Colonic mucosa (tissue), 4 donors: ENCODE measurements around the gene RHBDD1. TPM values are rescaled to one million over a fixed set of nuclear protein-coding genes. Genes with fewer than 3 reads are reported as not detected.

ENCODE experiments used
- DNase-seq: peaks from one replicate; pipeline ENCODE4 v3.0.0-alpha.2; 2020
- H3K27ac ChIP-seq: fragments of 200-600 bp; one replicate; pipeline ENCODE4 v1.8.0; 2021
- H3K27me3 ChIP-seq: fragments of 200-600 bp; one replicate; pipeline ENCODE4 v1.8.0; 2021
- H3K36me3 ChIP-seq: fragments of 200-600 bp; one replicate; pipeline ENCODE4 v1.8.0; 2021
- H3K4me1 ChIP-seq: fragments of 200-600 bp; one replicate; pipeline ENCODE4 v1.8.0; 2021; ENCODE audit warnings: mild to moderate bottlenecking
- H3K4me3 ChIP-seq: fragments of 200-600 bp; one replicate; pipeline ENCODE4 v1.8.0; 2021
- H3K9ac ChIP-seq, 2 donors: one replicate each; pipeline ENCODE4 v1.7.0; 2013; ENCODE audit warnings: control low read depth in 2 of 2, low read depth in 2 of 2, low read length in 2 of 2
- H3K9me3 ChIP-seq: fragments of 200-600 bp; one replicate; pipeline ENCODE4 v1.8.0; 2021
- intact Hi-C: fragments of 100-400 bp; cut with DNase I; formaldehyde crosslinking; loops from one replicate; pipeline ENCODE4 v1.14.1; 2022
- total RNA-seq, 2 donors: library from RNA; stranded (reverse); fragmentation: NEBNext Ultra II Directional in 1 of 2; extraction: Animal tissue kit (Norgen Biotek cat#: 25700) in 1 of 2; gene quantifications; one replicate each; pipeline ENCODE4 v1.2.1, GENCODE V29; 2021
- TF ChIP-seq, protein P1 (sequence below): fragments of 200-600 bp; IDR thresholded peaks from one replicate; pipeline ENCODE4 v1.8.0; 2022; ENCODE audit warnings: antibody characterized with exemption, mild to moderate bottlenecking
- donor health status: healthy.
- donor health status: DM: no; HTN: no; CAD: no.
- donor health status: DM: no; HTN: no; CAD: no.

Gene RHBDD1
- total RNA-seq, 2 donors from 2014 or later, result 29.9 to 31.7 TPM

DNA sequence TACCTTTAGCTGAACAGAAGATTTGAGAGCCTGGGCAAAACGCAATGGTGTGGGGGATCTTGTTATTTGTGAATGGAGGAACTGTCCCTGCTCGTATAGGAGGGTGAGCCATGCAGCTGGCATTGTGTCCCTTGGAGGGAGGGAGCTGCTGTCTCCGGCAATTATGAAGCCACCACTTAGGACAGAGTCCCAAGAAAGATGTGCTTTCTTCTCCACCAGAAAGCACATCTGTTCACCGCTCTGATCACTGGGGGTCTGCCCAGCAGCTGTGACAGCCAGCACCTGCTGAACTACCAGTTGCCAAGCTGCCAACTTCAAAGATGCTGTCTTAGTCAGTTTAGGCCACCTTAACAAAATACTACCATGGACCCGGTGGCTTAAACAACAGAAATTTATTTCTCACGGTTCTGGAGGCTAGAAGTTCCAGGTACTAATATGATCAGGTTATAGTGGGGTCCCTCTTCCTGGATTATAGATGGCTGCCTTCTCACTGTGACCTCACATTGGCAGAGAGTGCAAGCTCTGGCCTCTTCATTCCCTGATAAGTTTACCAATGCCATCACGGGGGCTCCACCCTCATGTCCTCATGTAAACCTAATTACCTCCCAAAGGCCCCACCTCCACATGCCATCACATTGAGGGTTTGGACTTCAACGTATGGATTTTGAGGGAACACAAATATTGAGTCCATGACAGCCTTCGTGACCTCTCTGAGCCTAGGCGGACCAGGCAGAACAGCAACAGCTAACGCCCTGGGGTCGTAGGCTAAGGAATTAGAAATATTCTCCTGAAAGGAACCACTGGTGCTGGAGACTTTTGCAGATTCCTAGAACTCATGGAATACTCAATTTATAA lies 148.3 kb downstream of the RHBDD1 start:
- TF ChIP-seq, protein P1, sequence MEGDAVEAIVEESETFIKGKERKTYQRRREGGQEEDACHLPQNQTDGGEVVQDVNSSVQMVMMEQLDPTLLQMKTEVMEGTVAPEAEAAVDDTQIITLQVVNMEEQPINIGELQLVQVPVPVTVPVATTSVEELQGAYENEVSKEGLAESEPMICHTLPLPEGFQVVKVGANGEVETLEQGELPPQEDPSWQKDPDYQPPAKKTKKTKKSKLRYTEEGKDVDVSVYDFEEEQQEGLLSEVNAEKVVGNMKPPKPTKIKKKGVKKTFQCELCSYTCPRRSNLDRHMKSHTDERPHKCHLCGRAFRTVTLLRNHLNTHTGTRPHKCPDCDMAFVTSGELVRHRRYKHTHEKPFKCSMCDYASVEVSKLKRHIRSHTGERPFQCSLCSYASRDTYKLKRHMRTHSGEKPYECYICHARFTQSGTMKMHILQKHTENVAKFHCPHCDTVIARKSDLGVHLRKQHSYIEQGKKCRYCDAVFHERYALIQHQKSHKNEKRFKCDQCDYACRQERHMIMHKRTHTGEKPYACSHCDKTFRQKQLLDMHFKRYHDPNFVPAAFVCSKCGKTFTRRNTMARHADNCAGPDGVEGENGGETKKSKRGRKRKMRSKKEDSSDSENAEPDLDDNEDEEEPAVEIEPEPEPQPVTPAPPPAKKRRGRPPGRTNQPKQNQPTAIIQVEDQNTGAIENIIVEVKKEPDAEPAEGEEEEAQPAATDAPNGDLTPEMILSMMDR, result no peak
- no peaks in the 10 kb centered on the region for H3K4me1 ChIP-seq
- no peaks in the 10 kb centered on the region for H3K27me3 ChIP-seq
- no peak overlapping the region for H3K27ac ChIP-seq
- H3K4me3 ChIP-seq, result no peak overlapping the region
- no peaks in the 10 kb centered on the region for H3K9me3 ChIP-seq
- H3K36me3 ChIP-seq, result no peaks in the 10 kb centered on the region
- DNase-seq, result no peak
- intact Hi-C loops, result loop anchor here (5.0 kb wide), 2 partner anchors 157 to 177 kb away; no protein-coding TSS in a partner anchor
- no peak overlapping the region for H3K9ac ChIP-seq

GRCh38 chr2:226984750-226985582 lies 149.1 kb downstream of the RHBDD1 start:
- Histone ChIP-seq H3K27me3 (no peaks in the 10 kb centered on the region), H3K36me3 (no peaks in the 10 kb centered on the region), H3K9me3 (no peaks in the 10 kb centered on the region), H3K9ac (no peak overlapping the region), H3K4me1 (no peaks in the 10 kb centered on the region), H3K4me3 (no peak overlapping the region), H3K27ac (no peak overlapping the region)
- intact Hi-C loops, result loop anchor here (5.0 kb wide), 4 partner anchors 158 to 1318 kb away; no protein-coding TSS in a partner anchor
- DNase-seq, result peak; percentile 41
- TF ChIP-seq, protein P1, result peak; percentile 42

GRCh38 chr2:226985583-226985946 lies 149.7 kb downstream of the RHBDD1 start:
- Histone ChIP-seq H3K27me3 (no peaks in the 10 kb centered on the region), H3K36me3 (no peaks in the 10 kb centered on the region), H3K4me1 (no peaks in the 10 kb centered on the region), H3K4me3 (no peak overlapping the region), H3K9ac (no peak overlapping the region), H3K9me3 (no peaks in the 10 kb centered on the region), H3K27ac (no peak overlapping the region)
- DNase-seq, result no peak
- TF ChIP-seq, protein P1, result no peak
- intact Hi-C loops, result loop anchor here (5.0 kb wide), 2 partner anchors 1098 to 1318 kb away; no protein-coding TSS in a partner anchor

DNA sequence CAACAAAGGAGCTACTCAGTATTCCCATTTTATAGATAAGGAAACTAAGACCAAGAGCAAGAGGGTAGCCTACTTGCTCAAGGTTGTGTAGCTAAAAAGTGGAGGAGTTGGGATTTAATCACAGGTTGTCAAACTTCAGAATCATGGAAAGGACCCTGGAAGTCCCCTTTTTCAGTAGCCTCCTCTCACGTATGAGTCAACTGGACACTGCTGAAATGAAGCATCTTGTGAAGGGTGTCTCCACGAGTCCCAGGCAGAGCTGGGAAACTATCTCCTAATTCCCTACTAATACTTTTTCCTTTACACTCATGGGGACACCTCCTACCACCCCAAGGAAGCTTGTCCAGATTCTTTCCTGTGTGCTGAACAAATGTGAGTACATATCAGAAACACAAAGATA lies 155.8 kb downstream of the RHBDD1 start:
- Histone ChIP-seq H3K9ac (no peak overlapping the region), H3K9me3 (no peaks in the 10 kb centered on the region), H3K27ac (no peak overlapping the region), H3K4me1 (no peaks in the 10 kb centered on the region), H3K4me3 (no peak overlapping the region), H3K27me3 (no peaks in the 10 kb centered on the region), H3K36me3 (no peaks in the 10 kb centered on the region)
- TF ChIP-seq, protein P1, result no peak
- DNase-seq, result no peak
- intact Hi-C loops, result no loop called here

DNA sequence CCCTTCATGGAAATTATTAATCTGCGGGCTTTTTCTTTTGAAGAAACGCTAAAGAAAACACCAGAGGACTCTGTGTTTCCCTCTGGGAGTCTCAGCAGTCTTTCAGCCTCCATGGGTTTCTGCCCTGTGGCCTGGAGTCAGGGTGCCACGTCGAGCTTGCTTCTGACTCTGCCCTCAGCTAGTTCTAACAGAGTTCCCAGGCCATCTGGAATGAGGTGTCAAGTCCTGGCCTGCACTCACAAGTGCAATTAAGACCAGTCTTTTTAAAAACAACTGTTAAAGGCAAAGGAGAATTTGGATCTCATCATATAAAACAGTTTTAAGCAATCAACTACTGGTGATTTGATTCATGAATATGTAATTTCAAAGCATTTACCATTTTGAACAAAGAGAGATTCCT lies 157.3 kb downstream of the RHBDD1 start:
- Histone ChIP-seq H3K27me3 (no peaks in the 10 kb centered on the region), H3K4me1 (no peaks in the 10 kb centered on the region), H3K4me3 (no peak overlapping the region), H3K36me3 (no peaks in the 10 kb centered on the region), H3K27ac (no peak overlapping the region), H3K9ac (no peak overlapping the region), H3K9me3 (no peaks in the 10 kb centered on the region)
- intact Hi-C loops, result no loop called here
- TF ChIP-seq, protein P1, result no peak
- no peak for DNase-seq
